GM18505 (cell line): Measurements from ENCODE around the gene SEMA3E.
"Not testable (repeated sequence)": the region's sequence is repeated elsewhere in the genome, so short reads cannot be mapped to it uniquely, and the experiment has no call there.

Source experiments
- ATAC-seq: cut with Tn5 transposase; IDR thresholded peaks from one replicate; pipeline ENCODE4 v1.9.1; 2021; ENCODE audit not compliant: unreplicated experiment
- POLR2A ChIP-seq: IDR thresholded peaks from 4 replicates; pipeline ENCODE4 v1.6.1; 2011; ENCODE audit warnings: borderline replicate concordance; ENCODE audit not compliant: insufficient read depth, insufficient read length; ENCODE audit errors: extremely low read depth

SEMA3E gene

GRCh38 chr7:83648464-83649241, at the start of gene SEMA3E:
Gene SEMA3E (minus strand): TSS chr7:83649139.
- no peak for TF ChIP-seq POLR2A
- ATAC-seq = no peak

GRCh38 chr7:83697804-83698530, 49.0 kb upstream of the SEMA3E start:
- ATAC-seq = no peak
- no peak for TF ChIP-seq POLR2A

- TF ChIP-seq POLR2A = no peak
- no peak for ATAC-seq
These were observed 47.2 kb upstream of the SEMA3E start for GRCh38 chr7:83696101-83696500.

- TF ChIP-seq POLR2A = no peak
- no peak for ATAC-seq
These were observed 46.4 kb upstream of the SEMA3E start for GRCh38 chr7:83695128-83695960.

GRCh38 chr7:83693256-83693655, 44.3 kb upstream of the SEMA3E start:
- no peak for TF ChIP-seq POLR2A
- ATAC-seq = no peak

- no peak for TF ChIP-seq POLR2A
- ATAC-seq = no peak
These were observed 42.2 kb upstream of the SEMA3E start for GRCh38 chr7:83691095-83691494.

- TF ChIP-seq POLR2A = no peak
- ATAC-seq = no peak
These were observed 40.9 kb upstream of the SEMA3E start for GRCh38 chr7:83689855-83690254.

- TF ChIP-seq POLR2A = no peak
- ATAC-seq = no peak
These were observed 37.5 kb upstream of the SEMA3E start for GRCh38 chr7:83686416-83686815.

- no peak for TF ChIP-seq POLR2A
- no peak for ATAC-seq
These were observed 36.0 kb upstream of the SEMA3E start for GRCh38 chr7:83684928-83685327.

GRCh38 chr7:83681200-83681778, 32.4 kb upstream of the SEMA3E start:
- no peak for ATAC-seq
- no peak for TF ChIP-seq POLR2A

- no peak for ATAC-seq
- no peak for TF ChIP-seq POLR2A
These were observed 28.4 kb upstream of the SEMA3E start for GRCh38 chr7:83677180-83677866.

- not testable (repeated sequence) for ATAC-seq
These were observed 24.4 kb upstream of the SEMA3E start for GRCh38 chr7:83673291-83673690.

GRCh38 chr7:83672157-83672556, 23.2 kb upstream of the SEMA3E start:
- TF ChIP-seq POLR2A = no peak

More at GRCh38 chr7:83672157-83672556, 23.2 kb upstream of the SEMA3E start:
- ATAC-seq = no peak
